SK-N-SH treated with all-trans-retinoic acid at 6 μM for 48 hours (cell line): ENCODE data around the gene SHOC2.

ENCODE experiments used
- ATAC-seq: fragments of 200-7000 bp; cut with Tn5 transposase; 3 replicates; pipeline ENCODE4 v1.9.1; 2020; ENCODE audit warnings: mild to moderate bottlenecking, moderate library complexity
- BACH2 ChIP-seq: fragments of 250-450 bp; sonication (Bioruptor Pico); IDR thresholded peaks from 2 replicates; pipeline ENCODE4 v1.9.0; 2021; ENCODE audit warnings: mild to moderate bottlenecking, borderline replicate concordance
- CSDC2 ChIP-seq: fragments of 250-450 bp; sonication (Bioruptor Pico); IDR thresholded peaks from 2 replicates; pipeline ENCODE4 v1.5.0; 2020; ENCODE audit warnings: mild to moderate bottlenecking, moderate library complexity
- CSRNP3 ChIP-seq: fragments of 250-450 bp; sonication (Bioruptor Pico); IDR thresholded peaks from 2 replicates; pipeline ENCODE4 v1.5.1; 2021; ENCODE audit warnings: mild to moderate bottlenecking, moderate library complexity
- ESRRG ChIP-seq: fragments of 250-450 bp; sonication (Bioruptor Pico); IDR thresholded peaks from 2 replicates; pipeline ENCODE4 v1.6.1; 2021; ENCODE audit warnings: mild to moderate bottlenecking
- GLIS3 ChIP-seq: fragments of 250-450 bp; sonication (Bioruptor Pico); IDR thresholded peaks from 2 replicates; pipeline ENCODE4 v1.5.0; 2020; ENCODE audit warnings: mild to moderate bottlenecking, moderate library complexity
- ISL1 ChIP-seq: fragments of 250-450 bp; sonication (Bioruptor Pico); IDR thresholded peaks from 2 replicates; pipeline ENCODE4 v2.1.2; 2022; ENCODE audit warnings: mild to moderate bottlenecking, moderate library complexity
- OSR1 ChIP-seq: fragments of 250-450 bp; sonication (Bioruptor Pico); IDR thresholded peaks from 2 replicates; pipeline ENCODE4 v1.8.0; 2022; ENCODE audit warnings: moderate library complexity, mild to moderate bottlenecking, inconsistent platforms
- PATZ1 ChIP-seq: fragments of 250-450 bp; sonication (Bioruptor Pico); IDR thresholded peaks from 2 replicates; pipeline ENCODE4 v1.8.0; 2020; ENCODE audit warnings: mild to moderate bottlenecking, moderate library complexity, borderline replicate concordance
- PPARA ChIP-seq: fragments of 250-450 bp; sonication (Bioruptor Pico); IDR thresholded peaks from 2 replicates; pipeline ENCODE4 v1.5.0; 2020; ENCODE audit warnings: mild to moderate bottlenecking, borderline replicate concordance
- RARB ChIP-seq: fragments of 250-450 bp; sonication (Bioruptor Pico); IDR thresholded peaks from 2 replicates; pipeline ENCODE4 v1.8.0; 2021; ENCODE audit warnings: mild to moderate bottlenecking, moderate library complexity
- SNAI2 ChIP-seq: fragments of 250-450 bp; sonication (Bioruptor Pico); IDR thresholded peaks from 2 replicates; pipeline ENCODE4 v1.5.0; 2020; ENCODE audit warnings: mild to moderate bottlenecking, moderate library complexity
- TCF4 ChIP-seq: fragments of 250-450 bp; sonication (Bioruptor Pico); IDR thresholded peaks from 2 replicates; pipeline ENCODE4 v1.8.0; 2021; ENCODE audit warnings: mild to moderate bottlenecking, moderate library complexity, borderline replicate concordance
- TOX ChIP-seq: fragments of 250-450 bp; sonication (Bioruptor Pico); IDR thresholded peaks from 2 replicates; pipeline ENCODE4 v1.8.0; 2021; ENCODE audit warnings: mild to moderate bottlenecking, moderate library complexity, borderline replicate concordance
- ZC3H10 ChIP-seq: fragments of 250-450 bp; sonication (Bioruptor Pico); IDR thresholded peaks from 2 replicates; pipeline ENCODE4 v1.5.1; 2021; ENCODE audit warnings: mild to moderate bottlenecking, moderate library complexity
- ZFP3 ChIP-seq: fragments of 250-450 bp; sonication (Bioruptor Pico); IDR thresholded peaks from 2 replicates; pipeline ENCODE4 v1.5.0; 2020; ENCODE audit warnings: mild to moderate bottlenecking, moderate library complexity
- ZFP30 ChIP-seq: fragments of 450-650 bp; formaldehyde crosslinking; IDR thresholded peaks from 2 replicates; pipeline ENCODE4 v1.5.0; 2022; ENCODE audit warnings: mild to moderate bottlenecking, moderate library complexity
- ZNF70 ChIP-seq: fragments of 450-650 bp; formaldehyde crosslinking; IDR thresholded peaks from 2 replicates; pipeline ENCODE4 v1.5.0; 2020; ENCODE audit warnings: mild to moderate bottlenecking, moderate library complexity
- ZNF8 ChIP-seq: fragments of 450-650 bp; formaldehyde crosslinking; IDR thresholded peaks from 2 replicates; pipeline ENCODE4 v1.5.0; 2020; ENCODE audit warnings: mild to moderate bottlenecking, moderate library complexity
- TF ChIP-seq, protein P1 (sequence below): fragments of 250-450 bp; sonication (Bioruptor Pico); IDR thresholded peaks from 2 replicates; pipeline ENCODE4 v1.8.0; 2021; ENCODE audit warnings: low read depth, mild to moderate bottlenecking, moderate library complexity, borderline replicate concordance
- TF ChIP-seq, protein P2 (sequence below): fragments of 250-450 bp; sonication (Bioruptor Pico); IDR thresholded peaks from 2 replicates; pipeline ENCODE4 v1.5.1; 2020; ENCODE audit warnings: low read depth, mild to moderate bottlenecking, moderate library complexity
- TF ChIP-seq, protein P3 (sequence below): fragments of 250-450 bp; sonication (Bioruptor Pico); IDR thresholded peaks from 2 replicates; pipeline ENCODE4 v1.5.0; 2020; ENCODE audit warnings: mild to moderate bottlenecking, moderate library complexity

Gene SHOC2

DNA sequence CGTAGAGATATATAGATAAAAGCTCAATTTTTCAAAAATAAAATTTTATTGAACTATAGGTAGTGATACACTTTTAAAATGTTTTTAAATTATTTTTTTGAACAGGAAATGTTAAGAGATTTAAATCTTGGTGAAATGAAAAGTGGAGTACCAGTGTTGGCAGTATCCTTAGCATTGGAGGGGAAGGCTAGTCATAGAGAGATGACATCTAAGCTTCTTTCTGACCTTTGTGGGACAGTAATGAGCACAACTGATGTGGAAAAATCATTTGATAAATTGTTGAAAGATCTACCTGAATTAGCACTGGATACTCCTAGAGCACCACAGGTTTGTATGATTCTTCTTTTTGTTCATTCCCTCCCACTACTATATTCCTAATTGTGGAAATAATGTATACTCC lies 31.8 kb upstream of the SHOC2 start (continued):
- TF ChIP-seq, protein P1, sequence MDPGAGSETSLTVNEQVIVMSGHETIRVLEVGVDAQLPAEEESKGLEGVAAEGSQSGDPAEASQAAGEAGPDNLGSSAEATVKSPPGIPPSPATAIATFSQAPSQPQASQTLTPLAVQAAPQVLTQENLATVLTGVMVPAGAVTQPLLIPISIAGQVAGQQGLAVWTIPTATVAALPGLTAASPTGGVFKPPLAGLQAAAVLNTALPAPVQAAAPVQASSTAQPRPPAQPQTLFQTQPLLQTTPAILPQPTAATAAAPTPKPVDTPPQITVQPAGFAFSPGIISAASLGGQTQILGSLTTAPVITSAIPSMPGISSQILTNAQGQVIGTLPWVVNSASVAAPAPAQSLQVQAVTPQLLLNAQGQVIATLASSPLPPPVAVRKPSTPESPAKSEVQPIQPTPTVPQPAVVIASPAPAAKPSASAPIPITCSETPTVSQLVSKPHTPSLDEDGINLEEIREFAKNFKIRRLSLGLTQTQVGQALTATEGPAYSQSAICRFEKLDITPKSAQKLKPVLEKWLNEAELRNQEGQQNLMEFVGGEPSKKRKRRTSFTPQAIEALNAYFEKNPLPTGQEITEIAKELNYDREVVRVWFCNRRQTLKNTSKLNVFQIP, result no peak
- TF ChIP-seq ESRRG (CRISPR knock-in tag) (no peak), OSR1 (no peak), CSRNP3 (CRISPR knock-in tag) (no peak), CSDC2 (CRISPR knock-in tag) (no peak)

GRCh38 chr10:110892602-110893288 lies 26.7 kb upstream of the SHOC2 start:
- ATAC-seq, result no peak
- TF ChIP-seq, protein P2, sequence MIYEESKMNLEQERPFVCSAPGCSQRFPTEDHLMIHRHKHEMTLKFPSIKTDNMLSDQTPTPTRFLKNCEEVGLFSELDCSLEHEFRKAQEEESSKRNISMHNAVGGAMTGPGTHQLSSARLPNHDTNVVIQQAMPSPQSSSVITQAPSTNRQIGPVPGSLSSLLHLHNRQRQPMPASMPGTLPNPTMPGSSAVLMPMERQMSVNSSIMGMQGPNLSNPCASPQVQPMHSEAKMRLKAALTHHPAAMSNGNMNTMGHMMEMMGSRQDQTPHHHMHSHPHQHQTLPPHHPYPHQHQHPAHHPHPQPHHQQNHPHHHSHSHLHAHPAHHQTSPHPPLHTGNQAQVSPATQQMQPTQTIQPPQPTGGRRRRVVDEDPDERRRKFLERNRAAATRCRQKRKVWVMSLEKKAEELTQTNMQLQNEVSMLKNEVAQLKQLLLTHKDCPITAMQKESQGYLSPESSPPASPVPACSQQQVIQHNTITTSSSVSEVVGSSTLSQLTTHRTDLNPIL (CRISPR knock-in tag), result no peak
- TF ChIP-seq GLIS3, result no peak
- no peak for TF ChIP-seq ZC3H10 (CRISPR knock-in tag)
- no peak for TF ChIP-seq ZNF8 (CRISPR knock-in tag)
- TF ChIP-seq ZFP30 (CRISPR knock-in tag), result no peak
- TF ChIP-seq, protein P1, result no peak
- no peak for TF ChIP-seq RARB (CRISPR knock-in tag)
- TF ChIP-seq CSRNP3 (CRISPR knock-in tag), result no peak
- no peak for TF ChIP-seq PATZ1 (CRISPR knock-in tag)
- no peak for TF ChIP-seq ZFP3
- TF ChIP-seq PPARA (CRISPR knock-in tag), result no peak
- TF ChIP-seq CSDC2 (CRISPR knock-in tag), result no peak
- no peak for TF ChIP-seq ISL1 (CRISPR knock-in tag)
- TF ChIP-seq, protein P3, sequence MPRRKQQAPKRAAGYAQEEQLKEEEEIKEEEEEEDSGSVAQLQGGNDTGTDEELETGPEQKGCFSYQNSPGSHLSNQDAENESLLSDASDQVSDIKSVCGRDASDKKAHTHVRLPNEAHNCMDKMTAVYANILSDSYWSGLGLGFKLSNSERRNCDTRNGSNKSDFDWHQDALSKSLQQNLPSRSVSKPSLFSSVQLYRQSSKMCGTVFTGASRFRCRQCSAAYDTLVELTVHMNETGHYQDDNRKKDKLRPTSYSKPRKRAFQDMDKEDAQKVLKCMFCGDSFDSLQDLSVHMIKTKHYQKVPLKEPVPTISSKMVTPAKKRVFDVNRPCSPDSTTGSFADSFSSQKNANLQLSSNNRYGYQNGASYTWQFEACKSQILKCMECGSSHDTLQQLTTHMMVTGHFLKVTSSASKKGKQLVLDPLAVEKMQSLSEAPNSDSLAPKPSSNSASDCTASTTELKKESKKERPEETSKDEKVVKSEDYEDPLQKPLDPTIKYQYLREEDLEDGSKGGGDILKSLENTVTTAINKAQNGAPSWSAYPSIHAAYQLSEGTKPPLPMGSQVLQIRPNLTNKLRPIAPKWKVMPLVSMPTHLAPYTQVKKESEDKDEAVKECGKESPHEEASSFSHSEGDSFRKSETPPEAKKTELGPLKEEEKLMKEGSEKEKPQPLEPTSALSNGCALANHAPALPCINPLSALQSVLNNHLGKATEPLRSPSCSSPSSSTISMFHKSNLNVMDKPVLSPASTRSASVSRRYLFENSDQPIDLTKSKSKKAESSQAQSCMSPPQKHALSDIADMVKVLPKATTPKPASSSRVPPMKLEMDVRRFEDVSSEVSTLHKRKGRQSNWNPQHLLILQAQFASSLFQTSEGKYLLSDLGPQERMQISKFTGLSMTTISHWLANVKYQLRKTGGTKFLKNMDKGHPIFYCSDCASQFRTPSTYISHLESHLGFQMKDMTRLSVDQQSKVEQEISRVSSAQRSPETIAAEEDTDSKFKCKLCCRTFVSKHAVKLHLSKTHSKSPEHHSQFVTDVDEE (CRISPR knock-in tag), result no peak
- TF ChIP-seq TCF4 (CRISPR knock-in tag), result no peak
- no peak for TF ChIP-seq TOX (CRISPR knock-in tag)
- no peak for TF ChIP-seq ZNF70 (CRISPR knock-in tag)
- TF ChIP-seq BACH2 (CRISPR knock-in tag), result no peak
- TF ChIP-seq SNAI2, result no peak
- TF ChIP-seq ESRRG (CRISPR knock-in tag), result no peak
- TF ChIP-seq, all 23 proteins: peak for 0
